H1 (cell line): ENCODE data around the gene SLC8A1. TPM values are rescaled to one million over a fixed set of nuclear protein-coding genes. Genes with fewer than 3 reads are reported as not detected.

Source experiments
- CTCF ChIA-PET: fragments of 300-600 bp; sonication (Branson Sonifier 250); formaldehyde crosslinking; loops from one replicate; lab custom pipeline; 2021; ENCODE audit not compliant: partially characterized antibody; lab: Charles Lee
- POLR2A ChIA-PET: fragments of 300-600 bp; sonication (Branson Sonifier 250); formaldehyde crosslinking; loops from one replicate; lab custom pipeline; 2021; ENCODE audit warnings: inconsistent platforms; ENCODE audit not compliant: partially characterized antibody; lab: Charles Lee
- DNase-seq, 2 experiments: peaks; one replicate each; pipeline versions ENCODE4 v3.0.0 to v3.0.0-alpha.2; 2010 to 2022; ENCODE audit warnings: low spot score in 2 of 2, low read depth in 1 of 2, mixed read lengths in 1 of 2
- FAIRE-seq: peaks from 2 replicates; lab custom pipeline; 2011; peaks lifted over from hg19 to GRCh38; lab: Jason Lieb, UNC
- H2AFZ ChIP-seq: 2 replicates; pipeline ENCODE4 v1.8.1; 2012; ENCODE audit warnings: low read length, inconsistent platforms
- H2AK5ac ChIP-seq: 2 replicates; pipeline ENCODE4 v1.6.1; 2013; ENCODE audit warnings: low read depth, low read length
- H2BK120ac ChIP-seq: replicated peaks from 2 replicates; pipeline ENCODE3; 2013; ENCODE audit warnings: low read depth, low read length, inconsistent platforms
- H2BK12ac ChIP-seq: 2 replicates; pipeline ENCODE4 v1.6.1; 2013; ENCODE audit warnings: low read depth, low read length
- H2BK15ac ChIP-seq: 2 replicates; pipeline ENCODE4 v1.6.1; 2013; ENCODE audit warnings: low read length
- H2BK20ac ChIP-seq: 2 replicates; pipeline ENCODE4 v1.6.1; 2013; ENCODE audit warnings: low read length
- H2BK5ac ChIP-seq: 2 replicates; pipeline ENCODE4 v1.6.1; 2013; ENCODE audit warnings: low read depth, low read length
- H3K14ac ChIP-seq: 2 replicates; pipeline ENCODE4 v1.6.1; 2013; ENCODE audit warnings: inconsistent platforms; ENCODE audit not compliant: insufficient read length
- H3K18ac ChIP-seq: 2 replicates; pipeline ENCODE4 v1.6.1; 2013; ENCODE audit warnings: low read length; ENCODE audit errors: extremely low read depth
- H3K23ac ChIP-seq: 2 replicates; pipeline ENCODE4 v1.6.1; 2013; ENCODE audit warnings: inconsistent platforms; ENCODE audit not compliant: insufficient read length
- H3K23me2 ChIP-seq: 2 replicates; pipeline ENCODE4 v1.6.1; 2013; ENCODE audit warnings: low read depth, low read length
- H3K27ac ChIP-seq: 2 replicates; pipeline ENCODE4 v1.6.1; 2011; ENCODE audit warnings: low read depth, low read length, inconsistent platforms
- H3K27me3 ChIP-seq, 4 experiments: replicated peaks in 1 of 4; 1 replicate in 1 of 4; 2 replicates in 3 of 4; pipeline versions ENCODE4 v1.6.1 to v1.8.1; 2011 to 2013; ENCODE audit warnings: low read length in 3 of 4, mild to moderate bottlenecking in 3 of 4, inconsistent platforms in 2 of 4, mixed read lengths in 2 of 4, moderate library complexity in 1 of 4; ENCODE audit not compliant: control insufficient read depth in 3 of 4, insufficient read depth in 3 of 4; ENCODE audit errors: extremely low read depth in 1 of 4
- H3K36me3 ChIP-seq, 4 experiments: 2 replicates each; pipeline versions ENCODE4 v1.6.1 to v1.8.1; 2011 to 2013; ENCODE audit warnings: mild to moderate bottlenecking in 4 of 4, low read length in 3 of 4, moderate library complexity in 2 of 4, control low read depth in 1 of 4, inconsistent platforms in 1 of 4; ENCODE audit not compliant: insufficient read depth in 4 of 4, control insufficient read depth in 2 of 4
- H3K4ac ChIP-seq: replicated peaks from 2 replicates; pipeline ENCODE3; 2013; ENCODE audit warnings: low read length, low read depth, mixed read lengths, inconsistent platforms; ENCODE audit not compliant: insufficient read length
- H3K4me1 ChIP-seq, 4 experiments: replicated peaks in 1 of 4; 1 replicate in 1 of 4; 2 replicates in 3 of 4; pipeline versions ENCODE4 v1.6.1 to v1.8.1; 2011 to 2013; ENCODE audit warnings: low read length in 3 of 4, inconsistent platforms in 2 of 4, mixed read lengths in 1 of 4; ENCODE audit not compliant: insufficient read depth in 4 of 4, control insufficient read depth in 3 of 4
- H3K4me2 ChIP-seq, 2 experiments: 2 replicates each; pipeline versions ENCODE4 v1.6.1 to v1.8.1; 2011 to 2013; ENCODE audit warnings: low read depth in 2 of 2, low read length in 2 of 2, control low read depth in 1 of 2, inconsistent platforms in 1 of 2, mild to moderate bottlenecking in 1 of 2; ENCODE audit not compliant: insufficient read depth in 1 of 2
- H3K4me3 ChIP-seq, 4 experiments: fragments of 200-600, 300-600 bp in 1 of 4; sonication (generic), shearing (Covaris generic), sonication (Bioruptor Twin) in 1 of 4; 2 replicates each; pipeline versions ENCODE4 v1.5.1 to v1.8.1; 2011 to 2016; ENCODE audit warnings: low read length in 4 of 4, low read depth in 3 of 4, control low read depth in 2 of 4, inconsistent platforms in 2 of 4, mild to moderate bottlenecking in 2 of 4, mixed read lengths in 1 of 4, moderate library complexity in 1 of 4; ENCODE audit not compliant: insufficient read depth in 2 of 4; ENCODE audit errors: extremely low read depth in 1 of 4
- H3K56ac ChIP-seq: replicated peaks from 2 replicates; pipeline ENCODE3; 2013; ENCODE audit warnings: low read depth, mild to moderate bottlenecking, mixed read lengths, low read length, inconsistent platforms; ENCODE audit not compliant: insufficient read length
- H3K79me1 ChIP-seq: 2 replicates; pipeline ENCODE4 v1.6.1; 2013; ENCODE audit warnings: low read depth, low read length, control low read depth
- H3K79me2 ChIP-seq, 2 experiments: 2 replicates each; pipeline versions ENCODE4 v1.6.1 to v1.8.1; 2012 to 2013; ENCODE audit warnings: low read length in 2 of 2, mild to moderate bottlenecking in 2 of 2, inconsistent platforms in 1 of 2; ENCODE audit not compliant: insufficient read depth in 2 of 2, control insufficient read depth in 1 of 2
- H3K9ac ChIP-seq, 4 experiments: replicated peaks in 1 of 4; 1 replicate in 1 of 4; 2 replicates in 3 of 4; pipeline versions ENCODE4 v1.6.1 to v1.8.1; 2011 to 2013; ENCODE audit warnings: low read depth in 3 of 4, low read length in 3 of 4, control low read depth in 2 of 4, mild to moderate bottlenecking in 2 of 4, moderate library complexity in 2 of 4, inconsistent platforms in 1 of 4; ENCODE audit errors: extremely low read depth in 1 of 4
- H3K9me3 ChIP-seq, 2 experiments: 2 replicates each; pipeline versions ENCODE4 v1.6.1 to v1.8.1; 2012 to 2013; ENCODE audit warnings: mild to moderate bottlenecking in 2 of 2, moderate library complexity in 2 of 2, control low read depth in 1 of 2, inconsistent platforms in 1 of 2, low read depth in 1 of 2, low read length in 1 of 2, mixed read lengths in 1 of 2; ENCODE audit not compliant: insufficient read depth in 2 of 2
- H4K20me1 ChIP-seq, 2 experiments: replicated peaks in 1 of 2; 2 replicates each; pipeline versions ENCODE3 to v1.8.1; 2011 to 2013; ENCODE audit warnings: inconsistent platforms in 2 of 2, low read length in 2 of 2, mild to moderate bottlenecking in 1 of 2; ENCODE audit not compliant: insufficient read depth in 2 of 2, control insufficient read depth in 1 of 2
- H4K5ac ChIP-seq: 2 replicates; pipeline ENCODE4 v1.6.1; 2013; ENCODE audit warnings: low read length, low read depth, mixed read lengths, inconsistent platforms; ENCODE audit not compliant: insufficient read length
- H4K8ac ChIP-seq: 2 replicates; pipeline ENCODE4 v1.8.0; 2013; ENCODE audit warnings: mild to moderate bottlenecking, moderate library complexity, low read length, inconsistent platforms; ENCODE audit not compliant: insufficient read depth; ENCODE audit errors: extremely low read depth
- H4K91ac ChIP-seq: replicated peaks from 2 replicates; pipeline ENCODE3; 2013; ENCODE audit warnings: low read length, mixed read lengths, inconsistent platforms; ENCODE audit not compliant: insufficient read length
- BACH1 ChIP-seq: IDR thresholded peaks from 2 replicates; pipeline ENCODE4 v1.6.1; 2012; ENCODE audit warnings: low read length, improper control_type of control experiment
- CREB1 ChIP-seq: IDR thresholded peaks from 2 replicates; pipeline ENCODE4 v1.6.1; 2012; ENCODE audit warnings: inconsistent platforms
- CTCF ChIP-seq, 3 experiments: IDR thresholded peaks; 1 replicate in 2 of 3; 2 replicates in 1 of 3; pipeline versions ENCODE4 v1.5.1 to v1.6.1; 2011; ENCODE audit warnings: low read length in 3 of 3, mild to moderate bottlenecking in 3 of 3, inconsistent platforms in 2 of 3, low read depth in 1 of 3, moderate library complexity in 1 of 3; ENCODE audit not compliant: insufficient read depth in 1 of 3; ENCODE audit errors: control extremely low read depth in 1 of 3
- HDAC2 ChIP-seq, 2 experiments: fragments of 300-600 bp in 1 of 2; sonication (generic) in 1 of 2; IDR thresholded peaks; 2 replicates each; pipeline ENCODE4 v1.6.1; 2011 to 2012; ENCODE audit warnings: low read depth in 2 of 2, low read length in 2 of 2, mild to moderate bottlenecking in 2 of 2, moderate library complexity in 2 of 2, borderline replicate concordance in 1 of 2, inconsistent platforms in 1 of 2
- KDM4A ChIP-seq: IDR thresholded peaks from one replicate; pipeline ENCODE4 v1.7.1; 2012; ENCODE audit warnings: low read depth, mild to moderate bottlenecking, moderate library complexity, low read length, inconsistent platforms; ENCODE audit not compliant: severe bottlenecking
- RNF2 ChIP-seq: fragments of 200-900, 300-1000 bp; sonication (generic); IDR thresholded peaks from 2 replicates; pipeline ENCODE4 v1.7.1; 2016; ENCODE audit warnings: borderline replicate concordance, low read depth, mild to moderate bottlenecking, antibody characterized with exemption, low read length; ENCODE audit not compliant: poor library complexity, severe bottlenecking; ENCODE audit errors: missing control alignments
- SIN3A ChIP-seq, 2 experiments: IDR thresholded peaks in 1 of 2; conservative IDR thresholded peaks in 1 of 2; 2 replicates each; pipeline ENCODE4 v1.6.1; 2011 to 2012; ENCODE audit warnings: low read length in 2 of 2, improper control_type of control experiment in 1 of 2, low read depth in 1 of 2, mild to moderate bottlenecking in 1 of 2
- SIRT6 ChIP-seq: IDR thresholded peaks from one replicate; pipeline ENCODE4 v1.7.1; 2012; ENCODE audit warnings: low read length, inconsistent platforms
- TBP ChIP-seq: IDR thresholded peaks from 2 replicates; pipeline ENCODE4 v1.6.1; 2011; ENCODE audit warnings: low read depth, low read length, improper control_type of control experiment
- USF2 ChIP-seq: IDR thresholded peaks from 2 replicates; pipeline ENCODE4 v1.6.1; 2011; ENCODE audit warnings: low read length, improper control_type of control experiment
- WGBS, 2 experiments: shearing (Covaris generic) in 1 of 2; methylation state at CpG; one replicate each; pipeline versions ENCODE4 v1.1.6 to v1.1.7; 2013 to 2015; ENCODE audit warnings: low lambda C conversion rate in 2 of 2, mixed read lengths in 2 of 2, inconsistent platforms in 1 of 2, low coverage in 1 of 2, missing lambda C conversion rate in 1 of 2; ENCODE audit not compliant: insufficient replicate concordance in 2 of 2, insufficient coverage in 1 of 2, insufficient read length in 1 of 2; ENCODE audit errors: extremely low coverage in 1 of 2, missing lambda C conversion rate in 1 of 2; 5-methylcytosine and 5-hydroxymethylcytosine counted together
- polyA plus RNA-seq, 7 experiments: library from polyadenylated mRNA; depleted of rRNA in 3 of 7; stranded (reverse) in 5 of 7; unstranded in 2 of 7; fragments of >200 nt in 5 of 7; fragments of 200-250 nt in 2 of 7; gene quantifications; 1 replicate in 5 of 7; 2 replicates in 1 of 7; 4 replicates in 1 of 7; pipeline versions ENCODE4 v1.2.1 to v1.2.3, GENCODE V29; 2011 to 2013; ENCODE audit warnings: missing spikeins in 2 of 7, mixed read lengths in 2 of 7
- total RNA-seq: library from RNA; stranded (reverse); fragmentation: NEBNext Ultra II Directional; extraction: Animal tissue kit (Norgen Biotek cat#: 25700); gene quantifications from 2 replicates; pipeline ENCODE4 v1.2.1, GENCODE V29; 2021

The SLC8A1 gene
- total and polyA plus RNA-seq, 2 of the 8 experiments (the other 6 are each of a cell fraction or from before 2014, with no cell fraction given) = 0.68 to 3.6 TPM

- H2AK5ac ChIP-seq = no peak overlapping the region
- no peak overlapping the region for H3K4me3 ChIP-seq
- no peak overlapping the region for H3K18ac ChIP-seq
- no peak overlapping the region for H2BK20ac ChIP-seq
- H3K14ac ChIP-seq = no peak overlapping the region
- H4K8ac ChIP-seq = no peak overlapping the region
- no peaks in the 10 kb centered on the region for H3K79me1 ChIP-seq
- H3K4me2 ChIP-seq = no peak overlapping the region
- 96% methylated on average over 2 of the region's 2 CpGs; no CpG with 5 or more reads in 1 of the 2 experiments for WGBS, 2 experiments
- H3K4ac ChIP-seq = no peak overlapping the region
- no peaks in the 10 kb centered on the region for H3K79me2 ChIP-seq
- no peak overlapping the region for H2BK5ac ChIP-seq
- no peaks in the 10 kb centered on the region for H4K20me1 ChIP-seq
- peaks cover 0 to 7% (median 0%) of the 10 kb centered on the region in 4 experiments; a peak in 1 of 7 replicates for H3K4me1 ChIP-seq
- H2AFZ ChIP-seq = no peak overlapping the region
- H3K9me3 ChIP-seq = no peaks in the 10 kb centered on the region
- POLR2A ChIA-PET = no interaction called here
- CTCF ChIA-PET = no interaction called here
- H3K56ac ChIP-seq = no peak overlapping the region
- H3K9ac ChIP-seq = no peak overlapping the region
- no peaks in the 10 kb centered on the region for H3K36me3 ChIP-seq
- H2BK12ac ChIP-seq = no peak overlapping the region; the same call in 1 of the 2 replicates
- no peaks in the 10 kb centered on the region for H3K23me2 ChIP-seq
- no peak overlapping the region for H2BK120ac ChIP-seq
- H2BK15ac ChIP-seq = no peak overlapping the region
- no peak overlapping the region for H4K5ac ChIP-seq
- FAIRE-seq (no peak), DNase-seq (no peak)
- H3K23ac ChIP-seq = no peak overlapping the region
- H3K27ac ChIP-seq = no peak overlapping the region
- no peak overlapping the region for H4K91ac ChIP-seq
- H3K27me3 ChIP-seq = no peaks in the 10 kb centered on the region
- TF ChIP-seq USF2 (no peak), HDAC2 (IDR thresholded peaks at IDR 0.05; ENCODE audit: borderline replicate concordance in 1 of 2, low read depth in 2 of 2, low read length in 2 of 2) (no peak), CTCF (IDR thresholded peaks at IDR 0.05; ENCODE audit: control extremely low read depth in 1 of 3, insufficient read depth in 1 of 3, low read depth in 1 of 3, low read length in 3 of 3) (no peak), SIN3A (conservative IDR thresholded peaks at IDR 0.05 in 1 of 2, IDR thresholded peaks at IDR 0.05 in 1 of 2; ENCODE audit: low read depth in 1 of 2, low read length in 2 of 2) (no peak), SIRT6 (no peak), BACH1 (no peak), KDM4A (no peak), TBP (no peak), CREB1 (no peak), RNF2 (no peak)
Observed at GRCh38 chr2:40370007-40370395, 81.9 kb downstream of the SLC8A1 start.
